T-helper 1 cell treated with Interleukin-12 subunit alpha and Interleukin-12 subunit beta and Interleukin-4 antibody, amounts not matched to agents 30 μg/mL and 1 μg/mL, for 36 hours (primary cell): Measurements from ENCODE around the gene CSF1R.

Source experiments
- H3K27ac Mint-ChIP-seq: one replicate; pipeline ENCODE4 v1.8.0; 2021; ENCODE audit warnings: mild to moderate bottlenecking, mixed read lengths
- H3K27me3 Mint-ChIP-seq: one replicate; pipeline ENCODE4 v1.8.0; 2021; ENCODE audit warnings: low read depth, mixed read lengths
- H3K36me3 Mint-ChIP-seq: one replicate; pipeline ENCODE4 v1.8.0; 2021; ENCODE audit warnings: low read depth, mixed read lengths
- H3K4me1 Mint-ChIP-seq: one replicate; pipeline ENCODE4 v1.8.0; 2021; ENCODE audit warnings: low read depth, mixed read lengths
- H3K4me3 Mint-ChIP-seq: one replicate; pipeline ENCODE4 v1.8.0; 2021; ENCODE audit warnings: mild to moderate bottlenecking, moderate library complexity, mixed read lengths
- H3K9me3 Mint-ChIP-seq: one replicate; pipeline ENCODE4 v1.8.0; 2021; ENCODE audit warnings: mixed read lengths

CSF1R gene

GRCh38 chr5:150114102-150114641 is 27.8 kb upstream of the CSF1R start:
- Mint-ChIP-seq H3K4me3 (no peak overlapping the region), H3K27ac (no peak overlapping the region), H3K36me3 (no peaks in the 10 kb centered on the region), H3K9me3 (no peaks in the 10 kb centered on the region), H3K4me1 (no peaks in the 10 kb centered on the region), H3K27me3 (peaks cover 15% of the 10 kb centered on the region)

GRCh38 chr5:150113047-150113744 is 26.8 kb upstream of the CSF1R start:
- H3K4me1 Mint-ChIP-seq, result no peaks in the 10 kb centered on the region
- H3K27me3 Mint-ChIP-seq, result peaks cover 17% of the 10 kb centered on the region
- no peaks in the 10 kb centered on the region for H3K9me3 Mint-ChIP-seq
- H3K4me3 Mint-ChIP-seq, result no peak overlapping the region
- no peak overlapping the region for H3K27ac Mint-ChIP-seq
- H3K36me3 Mint-ChIP-seq, result no peaks in the 10 kb centered on the region

GRCh38 chr5:150112201-150113046 is 26.1 kb upstream of the CSF1R start:
- no peak overlapping the region for H3K27ac Mint-ChIP-seq
- no peaks in the 10 kb centered on the region for H3K36me3 Mint-ChIP-seq
- H3K9me3 Mint-ChIP-seq, result no peaks in the 10 kb centered on the region
- H3K27me3 Mint-ChIP-seq, result peaks cover 22% of the 10 kb centered on the region
- no peak overlapping the region for H3K4me3 Mint-ChIP-seq
- no peaks in the 10 kb centered on the region for H3K4me1 Mint-ChIP-seq

GRCh38 chr5:150111122-150111521 is 24.8 kb upstream of the CSF1R start:
- H3K36me3 Mint-ChIP-seq, result no peaks in the 10 kb centered on the region
- no peaks in the 10 kb centered on the region for H3K9me3 Mint-ChIP-seq
- H3K27me3 Mint-ChIP-seq, result peaks cover 22% of the 10 kb centered on the region
- peaks cover 6% of the 10 kb centered on the region for H3K4me1 Mint-ChIP-seq
- H3K27ac Mint-ChIP-seq, result no peak overlapping the region
- H3K4me3 Mint-ChIP-seq, result no peak overlapping the region

- Mint-ChIP-seq H3K27me3 (peaks cover 22% of the 10 kb centered on the region), H3K9me3 (no peaks in the 10 kb centered on the region), H3K4me1 (peaks cover 6% of the 10 kb centered on the region), H3K27ac (no peak overlapping the region), H3K36me3 (no peaks in the 10 kb centered on the region), H3K4me3 (no peak overlapping the region)
Measured at GRCh38 chr5:150109921-150110320, 23.6 kb upstream of the CSF1R start.

GRCh38 chr5:150108711-150109514 is 22.6 kb upstream of the CSF1R start:
- Mint-ChIP-seq H3K4me1 (peaks cover 6% of the 10 kb centered on the region), H3K36me3 (no peaks in the 10 kb centered on the region), H3K9me3 (no peaks in the 10 kb centered on the region), H3K27ac (no peak overlapping the region), H3K4me3 (no peak overlapping the region), H3K27me3 (peaks cover 22% of the 10 kb centered on the region)

GRCh38 chr5:150107909-150108447 is 21.6 kb upstream of the CSF1R start:
- peaks cover 6% of the 10 kb centered on the region for H3K4me1 Mint-ChIP-seq
- no peak overlapping the region for H3K4me3 Mint-ChIP-seq
- no peaks in the 10 kb centered on the region for H3K9me3 Mint-ChIP-seq
- H3K36me3 Mint-ChIP-seq, result no peaks in the 10 kb centered on the region
- no peak overlapping the region for H3K27ac Mint-ChIP-seq
- H3K27me3 Mint-ChIP-seq, result peaks cover 22% of the 10 kb centered on the region

GRCh38 chr5:150106674-150107426 is 20.5 kb upstream of the CSF1R start:
- Mint-ChIP-seq H3K27me3 (peaks cover 22% of the 10 kb centered on the region), H3K4me3 (no peak overlapping the region), H3K4me1 (peaks cover 6% of the 10 kb centered on the region), H3K27ac (peak overlapping the region; percentile 28), H3K9me3 (no peaks in the 10 kb centered on the region), H3K36me3 (no peaks in the 10 kb centered on the region)

- Mint-ChIP-seq H3K9me3 (no peaks in the 10 kb centered on the region), H3K4me1 (peaks cover 6% of the 10 kb centered on the region), H3K27ac (no peak overlapping the region), H3K27me3 (peaks cover 18% of the 10 kb centered on the region), H3K4me3 (no peak overlapping the region), H3K36me3 (no peaks in the 10 kb centered on the region)
Measured at GRCh38 chr5:150105928-150106615, 19.7 kb upstream of the CSF1R start.

- H3K36me3 Mint-ChIP-seq, result no peaks in the 10 kb centered on the region
- H3K27ac Mint-ChIP-seq, result no peak overlapping the region
- H3K4me1 Mint-ChIP-seq, result peaks cover 6% of the 10 kb centered on the region
- no peaks in the 10 kb centered on the region for H3K9me3 Mint-ChIP-seq
- peaks cover 10% of the 10 kb centered on the region for H3K27me3 Mint-ChIP-seq
- H3K4me3 Mint-ChIP-seq, result no peak overlapping the region
Measured at GRCh38 chr5:150104550-150104870, 18.2 kb upstream of the CSF1R start.

- Mint-ChIP-seq H3K27ac (no peak overlapping the region), H3K27me3 (peaks cover 7% of the 10 kb centered on the region), H3K4me1 (peaks cover 6% of the 10 kb centered on the region), H3K9me3 (no peaks in the 10 kb centered on the region), H3K4me3 (no peak overlapping the region), H3K36me3 (no peaks in the 10 kb centered on the region)
Measured at GRCh38 chr5:150103678-150104549, 17.6 kb upstream of the CSF1R start.

- no peaks in the 10 kb centered on the region for H3K36me3 Mint-ChIP-seq
- no peaks in the 10 kb centered on the region for H3K9me3 Mint-ChIP-seq
- H3K27me3 Mint-ChIP-seq, result peaks cover 13% of the 10 kb centered on the region
- H3K27ac Mint-ChIP-seq, result no peak overlapping the region
- H3K4me3 Mint-ChIP-seq, result no peak overlapping the region
- H3K4me1 Mint-ChIP-seq, result no peaks in the 10 kb centered on the region
Measured at GRCh38 chr5:150101023-150101422, 14.7 kb upstream of the CSF1R start.

GRCh38 chr5:150097152-150097551 is 10.8 kb upstream of the CSF1R start:
- H3K4me3 Mint-ChIP-seq, result no peak overlapping the region
- no peak overlapping the region for H3K27ac Mint-ChIP-seq
- no peaks in the 10 kb centered on the region for H3K9me3 Mint-ChIP-seq
- H3K36me3 Mint-ChIP-seq, result no peaks in the 10 kb centered on the region
- peaks cover 31% of the 10 kb centered on the region for H3K27me3 Mint-ChIP-seq
- H3K4me1 Mint-ChIP-seq, result peaks cover 3% of the 10 kb centered on the region
